Measurements from ENCODE around the gene FBN3.

FBN3 gene

DNA sequence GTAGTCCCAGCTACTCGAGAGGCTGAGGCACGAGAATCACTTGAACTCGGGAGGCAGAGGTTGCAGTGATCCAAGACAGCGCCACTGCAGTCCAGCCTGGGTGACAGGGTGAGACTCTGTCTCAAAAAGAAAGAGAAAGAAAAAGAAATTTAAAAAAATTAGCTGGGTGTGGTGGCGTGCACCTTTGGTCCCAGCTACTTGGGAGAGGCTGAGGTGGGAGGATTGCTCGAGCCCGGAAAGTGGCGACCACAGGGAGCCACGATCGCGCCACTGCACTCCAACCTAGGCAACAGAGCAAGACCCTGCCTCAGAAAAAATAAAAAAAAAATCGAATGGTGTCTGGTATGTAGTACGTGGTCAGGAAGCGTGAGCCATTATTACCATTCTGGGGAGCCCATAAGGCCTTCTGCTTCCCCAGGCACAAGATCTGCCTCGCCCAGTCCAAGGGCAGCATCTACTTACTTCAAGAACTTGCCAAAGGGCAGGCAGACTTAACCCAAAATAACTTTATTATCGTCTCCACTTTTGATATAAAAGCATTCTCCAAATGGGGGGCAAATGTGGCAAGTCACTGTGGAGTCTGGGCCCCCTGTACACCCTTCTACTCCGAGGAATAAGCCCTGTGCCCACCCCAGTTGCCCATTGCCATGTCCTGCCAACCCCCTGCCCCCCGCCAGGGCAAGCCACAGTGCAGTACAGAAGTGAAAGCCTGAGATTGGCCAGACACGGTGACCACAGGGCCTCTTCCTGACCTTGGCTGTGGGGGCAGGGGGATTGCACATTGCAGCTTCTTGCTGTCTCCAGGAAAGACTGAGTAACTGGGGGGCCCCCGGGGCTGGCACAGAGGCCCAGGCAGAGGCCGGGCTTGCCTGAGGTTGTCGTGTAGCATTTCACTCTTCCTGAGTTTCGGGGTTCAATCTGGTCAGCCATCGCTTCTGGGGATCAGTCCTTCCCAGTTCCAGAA, 84.2 kb downstream of the FBN3 start:
- Histone ChIP-seq H4K20me1 (no peaks in the 10 kb centered on the region), H3K27ac (no peak overlapping the region), H3K9me3 (peaks cover 11% of the 10 kb centered on the region), H3K9ac (no peak overlapping the region), H3K27me3 (no peaks in the 10 kb centered on the region), H3K36me3 (no peaks in the 10 kb centered on the region), H3K4me1 (peaks cover 10% of the 10 kb centered on the region), H3K4me2 (peak overlapping the region; percentile 24), H3K4me3 (no peak overlapping the region)
- no peak for TF ChIP-seq Cebpa-rat (IDR thresholded peaks at IDR 0.05)

DNA sequence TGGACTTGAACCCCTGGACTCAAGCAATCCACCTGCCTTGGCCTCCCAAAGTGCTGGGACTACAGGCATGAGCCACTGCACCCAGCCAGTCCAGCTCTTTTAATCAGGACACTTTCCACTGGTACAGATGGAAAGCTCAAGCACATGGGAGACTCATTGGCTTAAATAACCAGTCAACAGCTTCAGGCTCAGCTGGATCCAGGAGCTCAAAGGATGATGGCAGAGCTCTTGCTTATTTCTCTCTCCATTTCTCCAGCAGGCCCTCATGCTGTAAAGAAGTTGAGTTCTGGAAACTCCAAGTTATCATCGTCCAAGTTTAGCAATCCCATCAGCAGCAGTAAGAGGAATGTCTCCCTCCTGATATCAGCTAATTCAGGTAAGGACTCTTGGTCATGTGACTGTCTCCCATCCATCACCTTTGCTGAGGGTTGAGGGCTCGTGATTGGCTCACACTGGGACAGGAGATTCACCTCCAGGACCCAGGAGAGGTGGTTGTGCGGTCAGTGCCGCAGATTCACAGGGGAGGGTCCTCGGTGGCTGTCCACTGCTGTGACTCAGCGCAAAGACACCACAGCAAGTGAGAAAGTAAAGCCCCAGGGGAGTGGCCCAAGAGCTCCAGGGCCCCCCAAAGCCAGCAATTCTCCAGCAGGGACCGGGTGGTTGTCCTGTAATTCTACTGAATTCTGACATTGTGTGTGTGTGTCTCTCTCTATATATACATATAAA, 91.7 kb downstream of the FBN3 start:
- Histone ChIP-seq H3K4me1 (0 out of 2 replicates have a peak, but pooled peaks cover 2% of the 10 kb centered on the region), H3K9me3 (no peaks in the 10 kb centered on the region), H4K20me1 (no peaks in the 10 kb centered on the region), H3K36me3 (no peaks in the 10 kb centered on the region), H3K4me2 (no peak overlapping the region), H3K27ac (no peak overlapping the region), H3K9ac (no peak overlapping the region), H3K27me3 (no peaks in the 10 kb centered on the region), H3K4me3 (no peak overlapping the region)
- no peak for TF ChIP-seq Cebpa-rat (IDR thresholded peaks at IDR 0.05)

DNA sequence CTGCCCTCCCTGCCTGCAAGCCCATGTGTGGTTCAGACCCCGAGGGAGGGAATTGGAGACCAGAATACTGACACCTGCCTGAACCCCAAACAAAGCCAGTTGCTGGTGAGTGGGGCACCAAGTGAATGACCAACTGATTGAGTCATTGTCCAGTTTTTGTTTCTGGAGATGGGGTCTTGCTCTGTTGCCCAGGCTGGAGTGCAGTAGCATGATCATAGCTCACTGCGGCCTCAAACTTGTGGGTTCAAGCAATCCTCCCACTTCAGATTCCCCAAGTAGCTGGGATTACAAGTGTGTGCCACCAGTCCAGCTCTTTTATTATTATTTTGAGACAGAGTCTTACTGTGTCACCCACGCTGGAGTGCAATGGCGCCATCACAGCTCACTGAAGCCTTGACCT, 92.9 kb downstream of the FBN3 start:
- Histone ChIP-seq H3K36me3 (no peaks in the 10 kb centered on the region), H3K9ac (no peak overlapping the region), H3K9me3 (no peaks in the 10 kb centered on the region), H3K27ac (no peak overlapping the region), H3K4me2 (no peak overlapping the region), H3K4me1 (peaks cover 14% of the 10 kb centered on the region), H3K27me3 (no peaks in the 10 kb centered on the region), H3K4me3 (no peak overlapping the region), H4K20me1 (no peaks in the 10 kb centered on the region)
- no peak for TF ChIP-seq Cebpa-rat (IDR thresholded peaks at IDR 0.05)

DNA sequence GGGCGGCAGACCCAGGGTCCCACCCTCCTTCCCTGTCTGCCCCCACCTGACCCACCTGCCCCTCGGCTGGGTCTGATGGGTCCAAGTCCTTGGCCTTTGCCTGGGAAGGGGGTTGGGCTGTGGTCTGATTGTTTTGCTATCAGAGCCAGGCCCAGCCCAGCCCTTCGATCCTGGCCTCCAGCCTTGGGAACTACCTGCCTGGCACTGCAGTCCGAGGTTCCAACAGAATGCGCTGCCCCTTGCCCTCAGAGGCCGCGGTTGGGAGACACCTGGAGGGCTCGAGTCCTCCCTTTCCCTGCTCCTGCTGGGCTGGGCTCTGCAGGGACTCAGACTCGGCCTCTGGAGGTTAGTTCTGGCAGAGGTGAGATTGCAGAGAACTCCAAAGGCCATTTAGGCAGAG, 95.2 kb downstream of the FBN3 start:
- Histone ChIP-seq H3K9ac (no peak overlapping the region), H3K4me2 (no peak overlapping the region), H3K27me3 (no peaks in the 10 kb centered on the region), H4K20me1 (no peaks in the 10 kb centered on the region), H3K4me1 (peaks cover 34% of the 10 kb centered on the region), H3K27ac (no peak overlapping the region), H3K9me3 (no peaks in the 10 kb centered on the region), H3K4me3 (no peak overlapping the region), H3K36me3 (no peaks in the 10 kb centered on the region)
- no peak for TF ChIP-seq Cebpa-rat (IDR thresholded peaks at IDR 0.05)

DNA sequence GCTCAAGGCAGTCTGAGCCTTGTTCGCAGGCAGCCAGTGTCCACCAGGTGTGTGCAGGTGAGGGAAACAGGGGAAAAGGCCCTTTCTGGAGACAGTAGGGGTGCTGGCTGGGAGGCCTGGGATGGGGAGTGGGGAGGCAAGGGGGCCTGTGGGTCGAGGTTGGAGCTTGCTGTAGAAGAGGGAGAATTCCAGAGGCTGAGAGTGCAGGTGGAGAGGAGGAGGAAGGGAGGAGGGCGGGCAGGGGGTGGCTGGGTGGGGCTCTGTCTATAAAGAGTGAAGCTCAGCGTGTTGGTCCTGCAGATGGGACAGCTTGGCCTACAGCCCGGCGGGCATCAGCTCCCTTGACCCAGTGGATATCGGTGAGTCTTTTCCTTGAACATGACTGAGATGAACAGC, 96.9 kb downstream of the FBN3 start, which contains the start of gene CCL25:
TSS of gene CCL25 (plus strand) at position 297 of the 396 bp plus-strand sequence. CDS start 290 bp downstream, outside the sequence.
- no peaks in the 10 kb centered on the region for H3K27me3 ChIP-seq
- no peak within 1 kb of the TSS for H3K9ac ChIP-seq
- no peak within 1 kb of the TSS for H3K4me3 ChIP-seq
- TF ChIP-seq Cebpa-rat (IDR thresholded peaks at IDR 0.05), result no peak
- H3K4me1 ChIP-seq, result peaks cover 38% of the 10 kb centered on the region
- H4K20me1 ChIP-seq, result no peaks in the 10 kb centered on the region
- H3K9me3 ChIP-seq, result no peaks in the 10 kb centered on the region
- H3K27ac ChIP-seq, result peak within 1 kb of the TSS; percentile 64; the same call in 1 of the 2 replicates
- peak within 1 kb of the TSS; percentile 82 for H3K4me2 ChIP-seq
- no peaks in the 10 kb centered on the region for H3K36me3 ChIP-seq

DNA sequence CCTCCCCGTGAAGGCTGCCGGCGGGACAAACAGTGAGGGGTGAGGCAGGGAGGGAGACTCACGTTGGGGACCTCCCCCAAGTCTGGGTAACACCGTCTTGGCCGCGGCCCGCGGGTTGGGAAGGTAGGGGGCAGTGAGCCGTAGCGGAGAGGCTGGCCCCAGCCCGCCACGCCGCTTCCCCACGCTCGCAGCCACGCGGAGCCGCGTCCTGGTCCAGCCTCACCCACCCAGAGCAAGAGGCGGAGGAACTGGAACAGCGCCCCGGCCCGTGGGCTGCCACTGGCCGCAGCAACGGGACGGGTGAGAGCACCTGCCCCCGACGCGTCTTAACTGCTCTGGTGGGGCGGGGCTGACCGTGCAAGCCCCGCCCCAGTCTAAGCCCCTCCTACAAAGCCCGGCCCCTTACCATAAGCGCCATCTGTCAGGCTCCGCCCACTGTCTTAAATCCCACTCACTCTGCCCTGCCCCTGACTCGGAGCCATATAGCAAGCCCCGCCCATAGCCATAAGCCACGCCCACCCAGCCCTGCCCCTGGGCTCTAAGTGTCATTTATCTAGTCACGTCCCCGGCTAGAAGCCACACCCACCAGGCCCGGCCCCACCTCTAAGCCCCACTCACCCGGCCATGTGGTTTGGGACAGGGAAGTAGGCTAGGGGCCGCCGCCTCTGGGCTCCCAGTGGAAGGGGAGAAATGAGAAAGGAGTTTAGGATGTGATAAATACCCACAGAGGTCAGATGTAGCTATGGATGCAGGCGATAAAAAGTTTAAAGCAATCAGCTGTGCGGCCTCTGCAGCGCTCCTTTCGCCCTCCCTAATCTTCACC, 98.9 kb downstream of the FBN3 start:
- peak overlapping the region; percentile 95 for H3K4me2 ChIP-seq
- H4K20me1 ChIP-seq, result no peaks in the 10 kb centered on the region
- H3K27me3 ChIP-seq, result no peaks in the 10 kb centered on the region
- H3K9me3 ChIP-seq, result no peaks in the 10 kb centered on the region
- H3K27ac ChIP-seq, result peak overlapping the region; percentile 83
- peak overlapping the region; percentile 78 for H3K9ac ChIP-seq
- peak overlapping the region; percentile 70 for H3K4me3 ChIP-seq
- no peaks in the 10 kb centered on the region for H3K36me3 ChIP-seq
- H3K4me1 ChIP-seq, result peaks cover 43% of the 10 kb centered on the region
- no peak for TF ChIP-seq Cebpa-rat (IDR thresholded peaks at IDR 0.05)

DNA sequence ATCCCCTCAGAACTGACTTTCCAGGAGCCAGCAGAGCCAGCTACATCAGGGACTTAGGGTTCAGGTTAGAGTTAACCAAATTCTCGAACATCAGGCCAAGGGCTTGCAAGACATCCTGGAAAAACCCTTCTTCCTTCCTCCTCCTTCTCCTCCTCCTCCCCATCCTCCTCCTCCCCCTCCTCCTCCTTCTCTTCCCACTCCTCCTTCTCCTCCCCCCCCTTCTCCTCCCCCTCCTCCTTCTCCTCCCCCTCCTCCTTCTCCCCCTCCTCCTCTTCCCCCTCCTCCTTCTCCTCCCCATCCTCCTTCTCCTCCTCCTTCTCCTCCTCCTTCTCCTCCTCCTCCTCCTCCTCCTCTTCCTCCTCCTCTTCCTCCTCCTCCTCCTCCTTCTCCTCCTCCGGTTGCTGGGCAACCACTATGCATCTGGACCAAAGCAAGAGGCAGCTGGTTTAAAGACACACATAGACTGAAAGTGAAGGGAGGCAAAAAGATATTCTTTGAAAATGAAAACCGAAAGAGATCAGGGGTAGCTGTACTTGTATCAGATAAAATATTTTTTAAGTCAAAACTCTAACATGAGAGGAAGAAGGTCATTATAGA, 102.7 kb downstream of the FBN3 start:
- Histone ChIP-seq H4K20me1 (no peaks in the 10 kb centered on the region), H3K9me3 (no peaks in the 10 kb centered on the region), H3K4me1 (peaks cover 31% of the 10 kb centered on the region), H3K36me3 (no peaks in the 10 kb centered on the region), H3K27ac (no peak overlapping the region), H3K4me3 (no peak overlapping the region), H3K9ac (no peak overlapping the region), H3K4me2 (no peak overlapping the region), H3K27me3 (no peaks in the 10 kb centered on the region)
- no peak for TF ChIP-seq Cebpa-rat (IDR thresholded peaks at IDR 0.05)

DNA sequence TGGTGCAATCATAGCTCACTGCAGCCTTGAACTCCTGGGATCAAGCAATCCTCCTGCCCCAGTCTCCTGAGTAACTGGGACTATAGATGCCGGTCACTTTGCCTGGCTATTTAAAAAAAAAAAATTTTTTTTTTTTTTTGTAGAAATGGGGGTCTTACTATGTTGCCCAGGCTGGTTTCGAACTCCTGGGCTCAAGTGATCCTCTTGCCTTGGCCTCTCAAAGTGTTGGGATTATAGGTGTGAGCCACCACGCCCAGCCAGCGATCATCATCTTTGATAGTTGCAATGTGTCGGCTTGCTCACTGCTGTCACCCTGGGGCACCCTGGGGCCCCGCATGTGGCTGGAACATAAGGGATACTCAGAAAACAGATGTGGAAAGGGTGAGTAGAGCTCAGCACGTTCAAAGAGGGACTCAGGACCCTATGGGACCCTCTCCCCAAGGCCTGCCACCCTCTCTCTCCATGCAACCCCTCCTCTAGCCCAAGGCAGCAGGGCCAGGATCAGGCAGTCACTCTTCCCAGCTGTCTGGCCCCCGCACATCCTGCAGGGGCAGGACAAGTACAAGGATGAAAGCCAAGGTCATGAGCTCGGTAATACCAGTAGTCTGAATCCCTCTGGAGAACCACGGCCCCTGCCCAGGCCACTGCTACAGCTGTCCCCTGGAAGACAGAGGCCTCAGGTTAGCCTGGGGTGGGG, 103.4 kb downstream of the FBN3 start:
- Histone ChIP-seq H3K27ac (no peak overlapping the region), H3K9me3 (no peaks in the 10 kb centered on the region), H3K4me1 (peaks cover 31% of the 10 kb centered on the region), H3K36me3 (no peaks in the 10 kb centered on the region), H3K4me3 (no peak overlapping the region), H4K20me1 (no peaks in the 10 kb centered on the region), H3K27me3 (no peaks in the 10 kb centered on the region), H3K9ac (no peak overlapping the region), H3K4me2 (no peak overlapping the region)
- no peak for TF ChIP-seq Cebpa-rat (IDR thresholded peaks at IDR 0.05)

Measured in BLaER1 (cell line).